ENCODE data around the gene LIPC. TPM values are rescaled to one million over a fixed set of nuclear protein-coding genes. Genes with fewer than 3 reads are reported as not detected.

Gene LIPC
- total and polyA plus RNA-seq, 7 donors = 0.01 TPM; not detected in 6

GRCh38 chr15:58403581-58403980 is 28.2 kb upstream of the LIPC start:
- TF ChIP-seq CTCF (IDR thresholded peaks at IDR 0.05) = no peak
- H3K36me3 ChIP-seq (ENCODE audit: insufficient read depth in 1 of 2, low read depth in 1 of 2) = no peaks in the 10 kb centered on the region
- 47 to 63% (median 53%) methylated on average over 4 of the region's 4 CpGs for WGBS, 3 donors
- no peaks in the 10 kb centered on the region for H3K27me3 ChIP-seq (ENCODE audit: insufficient read depth in 3 of 3, low read length in 2 of 3)
- H3K9me3 ChIP-seq = no peaks in the 10 kb centered on the region
- H3K27ac ChIP-seq = no peak overlapping the region
- intact Hi-C loops (cut with DNase I) = no loop called here
- H3K4me1 ChIP-seq = no peaks in the 10 kb centered on the region
- ATAC-seq = no peak
- no peak overlapping the region for H3K4me3 ChIP-seq
- DNase-seq = no peak

GRCh38 chr15:58404020-58404419 is 27.8 kb upstream of the LIPC start:
- H3K4me1 ChIP-seq = no peaks in the 10 kb centered on the region
- no peaks in the 10 kb centered on the region for H3K36me3 ChIP-seq (ENCODE audit: insufficient read depth in 1 of 2, low read depth in 1 of 2)
- no peak overlapping the region for H3K4me3 ChIP-seq
- no peaks in the 10 kb centered on the region for H3K9me3 ChIP-seq
- TF ChIP-seq CTCF (IDR thresholded peaks at IDR 0.05) = no peak
- no peaks in the 10 kb centered on the region for H3K27me3 ChIP-seq (ENCODE audit: insufficient read depth in 3 of 3, low read length in 2 of 3)
- no peak for DNase-seq
- 92 to 94% (median 94%) methylated on average over 5 of the region's 5 CpGs for WGBS, 3 donors
- ATAC-seq = no peak
- H3K27ac ChIP-seq = no peak overlapping the region
- intact Hi-C loops (cut with DNase I) = no loop called here

- DNase-seq = no peak
- ATAC-seq = no peak
- no peak for TF ChIP-seq CTCF (IDR thresholded peaks at IDR 0.05)
- H3K4me3 ChIP-seq = no peak overlapping the region
- H3K9me3 ChIP-seq = no peaks in the 10 kb centered on the region
- H3K36me3 ChIP-seq (ENCODE audit: insufficient read depth in 1 of 2, low read depth in 1 of 2) = no peaks in the 10 kb centered on the region
- intact Hi-C loops (cut with DNase I) = no loop called here
- 86 to 96% (median 95%) methylated on average over 2 of the region's 2 CpGs for WGBS, 3 donors
- no peaks in the 10 kb centered on the region for H3K27me3 ChIP-seq (ENCODE audit: insufficient read depth in 3 of 3, low read length in 2 of 3)
- H3K4me1 ChIP-seq = no peaks in the 10 kb centered on the region
- no peak overlapping the region for H3K27ac ChIP-seq
Measured at GRCh38 chr15:58404722-58405121, 27.1 kb upstream of the LIPC start.

GRCh38 chr15:58405865-58406264 is 25.9 kb upstream of the LIPC start:
- Histone ChIP-seq H3K27ac (no peak overlapping the region), H3K27me3 (ENCODE audit: insufficient read depth in 3 of 3, low read length in 2 of 3) (no peaks in the 10 kb centered on the region), H3K9me3 (no peaks in the 10 kb centered on the region), H3K4me1 (no peaks in the 10 kb centered on the region), H3K4me3 (no peak overlapping the region), H3K36me3 (ENCODE audit: insufficient read depth in 1 of 2, low read depth in 1 of 2) (no peaks in the 10 kb centered on the region)
- 71 to 92% (median 91%) methylated on average over 3 of the region's 3 CpGs for WGBS, 3 donors
- DNase-seq (no peak), ATAC-seq (no peak)
- no peak for TF ChIP-seq CTCF (IDR thresholded peaks at IDR 0.05)
- intact Hi-C loops (cut with DNase I) = no loop called here

- Histone ChIP-seq H3K4me1 (no peaks in the 10 kb centered on the region), H3K4me3 (no peak overlapping the region), H3K36me3 (ENCODE audit: insufficient read depth in 1 of 2, low read depth in 1 of 2) (no peaks in the 10 kb centered on the region), H3K27ac (no peak overlapping the region), H3K27me3 (ENCODE audit: insufficient read depth in 3 of 3, low read length in 2 of 3) (no peaks in the 10 kb centered on the region), H3K9me3 (no peaks in the 10 kb centered on the region)
- TF ChIP-seq CTCF (IDR thresholded peaks at IDR 0.05) = no peak
- no peak for DNase-seq
- ATAC-seq = no peak
- intact Hi-C loops (cut with DNase I) = no loop called here
- WGBS, 3 donors = 81 to 93% (median 85%) methylated on average over 3 of the region's 3 CpGs
Measured at GRCh38 chr15:58406811-58407210, 25.0 kb upstream of the LIPC start.
